SH-SY5Y (cell line): ENCODE measurements around the gene ADK.

Experiments
- GATA2 ChIP-seq: IDR thresholded peaks from 2 replicates; pipeline ENCODE4 v1.6.1; 2011; ENCODE audit warnings: mild to moderate bottlenecking, low read depth, low read length
- GATA3 ChIP-seq: IDR thresholded peaks from 2 replicates; pipeline ENCODE4 v1.6.1; 2011; ENCODE audit warnings: low read depth, mild to moderate bottlenecking, low read length, moderate library complexity

GRCh38 chr10:74223755-74224529 is 72.9 kb downstream of the ADK start:
- TF ChIP-seq GATA2 (no peak), GATA3 (no peak)
